Neural progenitor cell (in vitro differentiated cells): ENCODE results near the gene PRSS3. TPM values are rescaled to one million over a fixed set of nuclear protein-coding genes. Genes with fewer than 3 reads are reported as not detected.
"Not testable (repeated sequence)": the region's sequence is repeated elsewhere in the genome, so short reads cannot be mapped to it uniquely, and the experiment has no call there.

Experiments used
- DNase-seq: peaks from one replicate; pipeline ENCODE4 v3.0.0-alpha.2; 2016; ENCODE audit warnings: low spot score
- H2AFZ ChIP-seq: fragments of 200-600 bp; sonication (generic); replicated peaks from 2 replicates; pipeline ENCODE4 v1.6.1; 2016; ENCODE audit warnings: antibody characterized with exemption
- H3F3A ChIP-seq: fragments of 200-600 bp; sonication (generic); 2 replicates; pipeline ENCODE4 v1.6.1; 2016; ENCODE audit warnings: antibody characterized with exemption, low read depth
- H3K27ac ChIP-seq: fragments of 200-600 bp; sonication (generic); 2 replicates; pipeline ENCODE4 v1.5.1; 2016; ENCODE audit warnings: mild to moderate bottlenecking
- H3K27me3 ChIP-seq: fragments of 200-600 bp; sonication (generic); 2 replicates; pipeline ENCODE4 v1.6.1; 2016; ENCODE audit warnings: mild to moderate bottlenecking, moderate library complexity
- H3K36me3 ChIP-seq: fragments of 200-600 bp; sonication (generic); 2 replicates; pipeline ENCODE4 v1.5.1; 2016
- H3K4me1 ChIP-seq: fragments of 200-600 bp; sonication (generic); 2 replicates; pipeline ENCODE4 v1.6.1; 2016; ENCODE audit warnings: mixed run types
- H3K4me2 ChIP-seq: fragments of 200-600 bp; sonication (generic); 2 replicates; pipeline ENCODE4 v1.6.1; 2016
- H3K4me3 ChIP-seq: fragments of 200-600 bp; sonication (generic); 2 replicates; pipeline ENCODE4 v1.5.1; 2016
- H3K79me2 ChIP-seq: fragments of 200-600 bp; sonication (generic); 2 replicates; pipeline ENCODE4 v1.6.1; 2016; ENCODE audit warnings: low read depth
- H3K9ac ChIP-seq: fragments of 200-600 bp; sonication (generic); 2 replicates; pipeline ENCODE4 v1.6.1; 2016
- H3K9me3 ChIP-seq: fragments of 200-600 bp; sonication (generic); 2 replicates; pipeline ENCODE4 v1.5.1; 2016; ENCODE audit warnings: low read depth
- H4K20me1 ChIP-seq: fragments of 200-600 bp; sonication (generic); 2 replicates; pipeline ENCODE4 v1.6.1; 2016; ENCODE audit warnings: low read depth
- H3K27ac Mint-ChIP-seq: 3 replicates; pipeline ENCODE4 v1.8.0; 2021; ENCODE audit warnings: mixed read lengths
- H3K27me3 Mint-ChIP-seq: 2 replicates; pipeline ENCODE4 v1.8.0; 2022; ENCODE audit warnings: low read depth, mild to moderate bottlenecking, inconsistent platforms, moderate library complexity, mixed read lengths; ENCODE audit not compliant: insufficient read depth
- H3K36me3 Mint-ChIP-seq: 3 replicates; pipeline ENCODE4 v1.8.0; 2021; ENCODE audit warnings: mixed read lengths
- H3K4me1 Mint-ChIP-seq: 3 replicates; pipeline ENCODE4 v1.8.0; 2021; ENCODE audit warnings: mixed read lengths
- H3K4me3 Mint-ChIP-seq: 3 replicates; pipeline ENCODE4 v1.8.0; 2021; ENCODE audit warnings: mild to moderate bottlenecking, moderate library complexity, mixed read lengths
- H3K9me3 Mint-ChIP-seq: 3 replicates; pipeline ENCODE4 v1.8.0; 2020; ENCODE audit warnings: mixed read lengths
- CTCF ChIP-seq: fragments of 200-600 bp; sonication (generic); IDR thresholded peaks from 2 replicates; pipeline ENCODE4 v1.5.1; 2017; ENCODE audit warnings: antibody characterized with exemption, mild to moderate bottlenecking
- EZH2 ChIP-seq: fragments of 200-600 bp; sonication (generic); IDR thresholded peaks from 2 replicates; pipeline ENCODE4 v1.6.1; 2017; ENCODE audit warnings: antibody characterized with exemption, mild to moderate bottlenecking, moderate library complexity
- EZH2phosphoT487 ChIP-seq: fragments of 200-600 bp; sonication (generic); IDR thresholded peaks from 2 replicates; pipeline ENCODE4 v1.6.1; 2017; ENCODE audit warnings: antibody characterized with exemption
- total RNA-seq: library from RNA; depleted of rRNA; stranded (reverse); fragments of >200 nt; gene quantifications from 2 replicates; pipeline ENCODE4 v1.2.3, GENCODE V29; 2015; ENCODE audit warnings: low replicate concordance

PRSS3 gene
- total RNA-seq, 1 donor from 2014 or later, result not detected

GRCh38 chr9:33794560-33794959 is 801 bp upstream of the PRSS3 start:
- no peaks in the 10 kb centered on the region for H3K27me3 Mint-ChIP-seq
- no peak overlapping the region for H3K27ac Mint-ChIP-seq
- H3K79me2 ChIP-seq, result no peaks in the 10 kb centered on the region
- no peak overlapping the region for H3K9ac ChIP-seq
- TF ChIP-seq EZH2 (no peak), EZH2phosphoT487 (no peak), CTCF (no peak)
- DNase-seq, result no peak
- peaks cover 1% of the 10 kb centered on the region for H3K36me3 Mint-ChIP-seq
- H4K20me1 ChIP-seq, result no peaks in the 10 kb centered on the region
- H3K4me1 Mint-ChIP-seq, result no peaks in the 10 kb centered on the region
- no peak overlapping the region for H3K27ac ChIP-seq
- H3K27me3 ChIP-seq, result no peaks in the 10 kb centered on the region
- no peak overlapping the region for H3K4me3 ChIP-seq
- no peaks in the 10 kb centered on the region for H3F3A ChIP-seq
- peaks cover 3% of the 10 kb centered on the region for H3K9me3 Mint-ChIP-seq
- no peaks in the 10 kb centered on the region for H3K4me1 ChIP-seq
- no peaks in the 10 kb centered on the region for H3K9me3 ChIP-seq
- H2AFZ ChIP-seq, result no peak overlapping the region
- no peaks in the 10 kb centered on the region for H3K36me3 ChIP-seq
- H3K4me2 ChIP-seq, result no peak overlapping the region
- H3K4me3 Mint-ChIP-seq, result no peak overlapping the region

GRCh38 chr9:33795819-33796218 is 458 bp downstream of the PRSS3 start:
- no peaks in the 10 kb centered on the region for H3F3A ChIP-seq
- H3K27ac ChIP-seq, result no peak overlapping the region
- H3K9ac ChIP-seq, result no peak overlapping the region
- no peaks in the 10 kb centered on the region for H3K27me3 Mint-ChIP-seq
- peaks cover 3% of the 10 kb centered on the region for H3K9me3 Mint-ChIP-seq
- no peak overlapping the region for H3K4me3 ChIP-seq
- H2AFZ ChIP-seq, result no peak overlapping the region
- H3K36me3 Mint-ChIP-seq, result peaks cover 1% of the 10 kb centered on the region
- no peaks in the 10 kb centered on the region for H3K4me1 Mint-ChIP-seq
- no peaks in the 10 kb centered on the region for H3K4me1 ChIP-seq
- TF ChIP-seq CTCF (no peak), EZH2phosphoT487 (no peak), EZH2 (no peak)
- no peaks in the 10 kb centered on the region for H3K9me3 ChIP-seq
- no peak overlapping the region for H3K27ac Mint-ChIP-seq
- no peak overlapping the region for H3K4me3 Mint-ChIP-seq
- H3K79me2 ChIP-seq, result no peaks in the 10 kb centered on the region
- DNase-seq, result no peak
- no peaks in the 10 kb centered on the region for H3K27me3 ChIP-seq
- no peaks in the 10 kb centered on the region for H3K36me3 ChIP-seq
- no peak overlapping the region for H3K4me2 ChIP-seq
- no peaks in the 10 kb centered on the region for H4K20me1 ChIP-seq

- H3K9me3 Mint-ChIP-seq, H3K27ac ChIP-seq, H3K9me3 ChIP-seq, H3K36me3 Mint-ChIP-seq, H2AFZ ChIP-seq, DNase-seq, H3F3A ChIP-seq, H3K4me2 ChIP-seq, H3K4me1 ChIP-seq, H3K79me2 ChIP-seq, H3K27me3 ChIP-seq, H3K27me3 Mint-ChIP-seq, H3K4me3 Mint-ChIP-seq, H3K4me1 Mint-ChIP-seq, H3K27ac Mint-ChIP-seq, H3K4me3 ChIP-seq, H3K9ac ChIP-seq, H3K36me3 ChIP-seq, H4K20me1 ChIP-seq: not testable (repeated sequence)
Measured at GRCh38 chr9:33796679-33797078, 1.3 kb downstream of the PRSS3 start.

- Mint-ChIP-seq H3K27me3 (no peaks in the 10 kb centered on the region), H3K4me3 (no peak overlapping the region), H3K27ac (peak overlapping the region; percentile 78), H3K9me3 (peaks cover 3% of the 10 kb centered on the region), H3K36me3 (peaks cover 1% of the 10 kb centered on the region), H3K4me1 (no peaks in the 10 kb centered on the region)
- Histone ChIP-seq H3K9ac (no peak overlapping the region), H3K4me3 (no peak overlapping the region), H3K79me2 (no peaks in the 10 kb centered on the region), H3K9me3 (no peaks in the 10 kb centered on the region), H3K4me2 (no peak overlapping the region), H2AFZ (no peak overlapping the region), H3K27me3 (no peaks in the 10 kb centered on the region), H3K36me3 (no peaks in the 10 kb centered on the region), H3K27ac (no peak overlapping the region), H3K4me1 (no peaks in the 10 kb centered on the region), H3F3A (no peaks in the 10 kb centered on the region), H4K20me1 (no peaks in the 10 kb centered on the region)
- DNase-seq, result no peak
- TF ChIP-seq CTCF (no peak), EZH2phosphoT487 (no peak), EZH2 (no peak)
Measured at GRCh38 chr9:33797837-33798236, 2.5 kb downstream of the PRSS3 start.
